ENCODE measurements around the gene APLN.

GRCh38 chrX:129626026-129626425, 28.7 kb downstream of the APLN start:
- TF ChIP-seq CTCF (IDR thresholded peaks at IDR 0.05) (no peak), POLR2A (IDR thresholded peaks at IDR 0.05) (no peak)
